ENCODE results near the gene PLSCR3. TPM values are rescaled to one million over a fixed set of nuclear protein-coding genes. Genes with fewer than 3 reads are reported as not detected.
A peak's percentile ranks its signal among the peaks of the same experiment; 100 is the strongest.

Gene PLSCR3
- total RNA-seq, 2 donors from 2014 or later: 11.0 to 12.0 TPM

DNA sequence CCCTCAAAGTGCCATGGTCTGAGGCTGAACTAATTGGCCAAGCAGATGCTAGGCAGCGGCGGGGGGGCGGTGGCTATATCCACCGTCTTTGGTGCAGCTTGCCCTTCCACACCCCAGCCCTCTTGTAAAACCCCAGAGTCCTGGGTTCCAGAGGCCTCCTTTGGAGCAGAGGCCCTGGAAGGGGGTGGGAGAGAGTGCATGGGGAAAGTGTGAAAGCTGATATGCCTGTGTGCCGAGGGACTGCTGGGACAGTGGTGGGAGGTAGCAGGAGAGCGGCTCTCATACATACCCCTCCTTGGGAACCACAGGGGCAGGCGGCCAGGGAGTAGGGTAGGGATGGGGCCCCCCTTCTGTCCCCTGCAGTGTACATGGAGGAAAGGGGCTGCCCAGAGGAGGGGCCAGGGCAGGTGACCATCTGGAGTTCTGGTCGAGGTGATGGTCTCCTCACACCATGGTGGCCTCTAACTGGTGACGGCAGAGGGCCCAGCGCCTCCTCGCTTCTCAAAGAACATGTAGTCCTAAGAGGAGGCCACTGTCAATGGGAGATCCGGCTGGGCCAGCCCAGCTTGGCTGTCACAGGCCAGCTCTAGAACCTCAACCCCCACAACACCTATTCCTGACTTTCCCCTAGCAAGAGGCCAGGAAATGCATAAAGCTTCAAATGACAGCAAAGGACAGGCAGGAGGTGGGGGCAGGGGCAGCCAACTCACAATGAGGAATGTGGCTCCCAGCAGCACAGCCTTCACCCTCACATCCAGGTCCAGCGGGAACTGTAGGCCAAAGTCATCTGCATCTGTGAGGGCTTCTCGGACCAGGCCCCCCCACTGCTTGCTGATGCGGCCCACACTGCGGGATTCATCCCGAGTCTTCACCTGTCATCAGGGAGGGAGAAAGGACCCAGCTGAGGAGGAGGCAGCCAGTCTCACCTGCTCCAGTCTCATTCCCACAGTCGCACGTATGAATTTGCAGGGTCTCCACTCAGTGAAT lies 4.1 kb downstream of the PLSCR3 start:
- intact Hi-C loops (cut with DNase I): no loop called here
- H3K27ac ChIP-seq: no peak overlapping the region
- H3K9me3 ChIP-seq: no peaks in the 10 kb centered on the region
- peaks cover 7% of the 10 kb centered on the region for H3K36me3 ChIP-seq
- TF ChIP-seq CTCF (IDR thresholded peaks at IDR 0.05): no peak
- H3K9ac ChIP-seq (ENCODE audit: low read depth in 2 of 2, low read length in 2 of 2): no peak overlapping the region
- no peaks in the 10 kb centered on the region for H3K4me1 ChIP-seq
- no peak overlapping the region for H3K4me3 ChIP-seq
- no peaks in the 10 kb centered on the region for H3K27me3 ChIP-seq
- no peak for DNase-seq

GRCh38 chr17:7388856-7389255 lies 5.5 kb downstream of the PLSCR3 start:
- H3K36me3 ChIP-seq: peaks cover 7% of the 10 kb centered on the region
- TF ChIP-seq CTCF (IDR thresholded peaks at IDR 0.05): no peak
- H3K27ac ChIP-seq: no peak overlapping the region
- H3K27me3 ChIP-seq: no peaks in the 10 kb centered on the region
- no peak for DNase-seq
- H3K4me1 ChIP-seq: no peaks in the 10 kb centered on the region
- no peaks in the 10 kb centered on the region for H3K9me3 ChIP-seq
- no peak overlapping the region for H3K4me3 ChIP-seq
- intact Hi-C loops (cut with DNase I): no loop called here
- no peak overlapping the region for H3K9ac ChIP-seq (ENCODE audit: low read depth in 2 of 2, low read length in 2 of 2)

GRCh38 chr17:7384489-7385081 lies 9.7 kb downstream of the PLSCR3 start:
- Histone ChIP-seq H3K27ac (no peak overlapping the region), H3K4me1 (no peaks in the 10 kb centered on the region), H3K4me3 (peak overlapping the region; percentile 31), H3K9ac (ENCODE audit: low read depth in 2 of 2, low read length in 2 of 2) (peak overlapping the region in 1 of 2 donors; percentile 35), H3K36me3 (peaks cover 7% of the 10 kb centered on the region), H3K9me3 (no peaks in the 10 kb centered on the region), H3K27me3 (no peaks in the 10 kb centered on the region)
- intact Hi-C loops (cut with DNase I): no loop called here
- no peak for DNase-seq
- TF ChIP-seq CTCF (IDR thresholded peaks at IDR 0.05): no peak

DNA sequence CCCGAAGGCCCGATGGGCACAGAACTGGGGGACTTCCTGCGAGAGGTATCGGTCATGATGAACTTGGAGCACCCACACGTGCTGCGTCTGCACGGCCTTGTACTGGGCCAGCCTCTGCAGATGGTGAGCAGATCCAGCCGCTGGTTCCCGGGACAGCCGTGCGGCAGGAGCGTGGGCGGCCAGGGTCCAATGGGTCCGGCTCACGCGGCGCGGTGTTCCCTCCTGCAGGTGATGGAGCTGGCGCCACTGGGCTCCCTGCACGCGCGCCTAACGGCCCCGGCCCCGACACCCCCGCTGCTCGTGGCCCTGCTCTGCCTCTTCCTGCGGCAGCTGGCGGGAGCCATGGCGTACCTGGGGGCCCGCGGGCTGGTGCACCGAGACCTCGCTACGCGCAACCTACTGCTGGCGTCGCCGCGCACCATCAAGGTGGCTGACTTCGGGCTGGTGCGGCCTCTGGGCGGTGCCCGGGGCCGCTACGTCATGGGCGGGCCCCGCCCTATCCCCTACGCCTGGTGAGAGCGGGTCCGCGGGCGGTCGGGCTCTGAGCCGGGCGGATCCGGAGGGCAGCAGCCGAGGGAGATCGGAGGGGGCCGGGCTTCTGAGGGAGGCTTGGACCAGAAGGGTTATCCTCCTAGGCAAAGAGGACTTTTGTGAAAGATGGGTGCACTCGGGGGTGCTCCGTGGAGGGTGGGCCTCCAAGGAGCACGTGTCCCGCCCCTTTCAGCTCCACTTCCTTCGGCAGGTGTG lies 10.4 kb downstream of the PLSCR3 start:
- Histone ChIP-seq H3K4me3 (peak overlapping the region; percentile 31), H3K36me3 (peaks cover 1% of the 10 kb centered on the region), H3K27ac (no peak overlapping the region), H3K9me3 (no peaks in the 10 kb centered on the region), H3K4me1 (no peaks in the 10 kb centered on the region), H3K27me3 (no peaks in the 10 kb centered on the region), H3K9ac (ENCODE audit: low read depth in 2 of 2, low read length in 2 of 2) (peak overlapping the region in 1 of 2 donors; percentile 49)
- DNase-seq: no peak
- intact Hi-C loops (cut with DNase I): no loop called here
- no peak for TF ChIP-seq CTCF (IDR thresholded peaks at IDR 0.05)

- H3K27me3 ChIP-seq: no peaks in the 10 kb centered on the region
- peak overlapping the region; percentile 31 for H3K4me3 ChIP-seq
- intact Hi-C loops (cut with DNase I): no loop called here
- H3K4me1 ChIP-seq: no peaks in the 10 kb centered on the region
- H3K27ac ChIP-seq: no peak overlapping the region
- H3K9ac ChIP-seq (ENCODE audit: low read depth in 2 of 2, low read length in 2 of 2): peak overlapping the region in 1 of 2 donors; percentile 49
- TF ChIP-seq CTCF (IDR thresholded peaks at IDR 0.05): no peak
- H3K9me3 ChIP-seq: no peaks in the 10 kb centered on the region
- H3K36me3 ChIP-seq: no peaks in the 10 kb centered on the region
- DNase-seq: no peak
Measured at GRCh38 chr17:7383371-7383741, 11.0 kb downstream of the PLSCR3 start.

All from colonic mucosa (tissue), 4 donors.